Tongue (tissue), 2 donors: ENCODE results near the gene MAEA. TPM values are rescaled to one million over a fixed set of nuclear protein-coding genes. Genes with fewer than 3 reads are reported as not detected.
"Not testable (repeated sequence)": the region's sequence is repeated elsewhere in the genome, so short reads cannot be mapped to it uniquely, and the experiment has no call there.

Experiments used
- DNase-seq: peaks from one replicate; pipeline ENCODE4 v3.0.0-alpha.2; 2015
- total RNA-seq: library from RNA; depleted of rRNA; stranded (reverse); fragments of >200 nt; gene quantifications from one replicate; pipeline ENCODE4 v1.2.3, GENCODE V29; 2014

MAEA gene
- total RNA-seq, 1 donor from 2014 or later = 52.5 TPM

GRCh38 chr4:1279253-1279652, 10.4 kb upstream of the MAEA start:
- DNase-seq = no peak

- no peak for DNase-seq
These were observed 6.0 kb upstream of the MAEA start for GRCh38 chr4:1283711-1284110.

GRCh38 chr4:1285151-1285789, 4.4 kb upstream of the MAEA start:
- no peak for DNase-seq

- DNase-seq = no peak
These were observed 3.7 kb upstream of the MAEA start for GRCh38 chr4:1285790-1286553.

DNA sequence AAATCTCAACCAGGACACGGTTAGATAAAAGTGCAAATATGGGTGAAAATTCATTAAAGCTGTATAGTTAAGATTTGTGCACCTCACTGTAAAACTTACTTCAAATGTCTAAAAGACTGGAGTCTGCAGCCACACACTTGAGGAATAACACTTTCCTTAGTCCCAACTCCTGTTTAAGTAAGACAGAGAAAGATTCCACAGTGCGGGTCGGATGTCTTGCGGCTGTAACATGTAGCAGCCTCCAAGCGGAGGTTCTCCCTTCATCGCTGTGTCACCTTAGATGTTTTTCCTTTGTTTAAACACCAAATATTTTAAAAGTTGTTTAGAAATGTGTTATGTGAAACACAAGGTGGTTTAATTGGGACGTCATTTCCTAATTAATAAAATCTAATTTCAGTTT, 905 bp upstream of the MAEA start:
- DNase-seq = no peak

- DNase-seq = peak; percentile 16
These were observed 680 bp downstream of the MAEA start for GRCh38 chr4:1290165-1290977.

- DNase-seq = no peak
These were observed 1.4 kb downstream of the MAEA start for GRCh38 chr4:1291091-1291490.

DNA sequence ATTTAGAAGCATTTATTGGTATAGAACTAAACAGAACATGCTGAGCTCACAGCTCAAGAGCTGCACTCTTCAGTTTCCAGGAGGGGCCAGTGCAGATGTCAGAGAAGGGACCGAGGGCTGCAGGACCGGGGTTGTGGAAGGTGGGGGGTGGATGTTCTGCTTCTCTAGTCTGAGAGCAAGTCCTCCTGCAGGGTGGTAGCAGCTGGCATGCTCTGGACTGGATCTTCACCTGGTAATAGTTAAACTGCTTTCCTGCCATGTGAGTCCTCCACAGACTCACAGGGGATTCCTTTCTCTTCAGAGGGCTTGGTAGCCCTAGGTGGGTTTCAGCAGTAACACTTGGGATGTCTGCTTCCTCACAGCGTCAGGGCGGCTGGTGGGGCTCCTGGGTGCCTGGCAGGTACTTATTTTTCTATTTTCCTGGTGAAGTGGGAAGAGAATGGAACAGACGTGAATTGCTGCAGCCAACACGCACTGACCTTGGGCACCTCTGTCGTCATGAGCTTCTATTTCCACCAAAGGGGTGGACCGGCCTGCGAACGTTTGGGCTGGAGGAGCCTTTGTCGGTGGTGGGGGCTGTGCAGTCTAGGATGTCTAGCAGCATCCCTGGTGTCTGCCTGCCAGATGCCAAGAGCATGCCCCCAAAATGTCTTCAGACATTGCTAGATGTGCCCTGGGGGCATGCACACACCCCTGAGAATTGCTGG, 2.5 kb downstream of the MAEA start:
- no peak for DNase-seq

DNA sequence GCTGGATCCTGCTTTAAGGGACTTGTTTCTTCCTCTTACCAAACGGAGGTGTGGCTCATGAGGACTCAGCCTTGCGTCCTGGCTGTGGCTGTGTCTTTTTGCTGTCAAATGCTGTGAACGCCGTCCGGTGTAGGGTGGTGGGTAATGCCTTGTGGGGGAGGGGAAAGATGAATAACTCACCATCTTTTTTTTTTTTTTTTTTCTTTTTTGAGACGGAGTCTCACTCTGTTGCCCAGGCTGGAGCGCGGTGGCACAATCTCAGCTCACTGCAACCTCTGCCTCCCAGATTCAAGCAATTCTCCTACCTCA, 3.0 kb downstream of the MAEA start:
- DNase-seq = not testable (repeated sequence)

- no peak for DNase-seq
These were observed 3.8 kb downstream of the MAEA start for GRCh38 chr4:1293531-1293941.

DNA sequence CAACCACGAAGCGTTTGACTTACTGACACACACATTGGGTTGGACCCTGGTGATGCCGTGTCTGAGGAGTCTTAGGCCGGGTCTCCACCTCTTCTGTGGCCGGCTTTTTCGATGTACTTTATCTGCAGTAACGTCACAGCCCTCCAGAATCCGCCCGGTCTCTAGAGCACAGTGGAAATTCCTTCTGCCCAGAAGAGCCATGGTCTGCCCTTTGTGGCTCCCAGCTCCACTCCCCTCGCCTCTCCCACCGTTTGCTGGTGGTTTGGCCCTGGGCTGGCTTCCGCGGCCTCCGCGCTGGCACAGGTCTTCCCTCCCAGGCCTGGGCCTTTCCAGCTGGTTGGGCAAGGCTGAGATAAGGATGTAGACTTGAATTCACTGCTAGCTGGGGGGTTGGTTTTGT, 4.3 kb downstream of the MAEA start:
- no peak for DNase-seq

DNA sequence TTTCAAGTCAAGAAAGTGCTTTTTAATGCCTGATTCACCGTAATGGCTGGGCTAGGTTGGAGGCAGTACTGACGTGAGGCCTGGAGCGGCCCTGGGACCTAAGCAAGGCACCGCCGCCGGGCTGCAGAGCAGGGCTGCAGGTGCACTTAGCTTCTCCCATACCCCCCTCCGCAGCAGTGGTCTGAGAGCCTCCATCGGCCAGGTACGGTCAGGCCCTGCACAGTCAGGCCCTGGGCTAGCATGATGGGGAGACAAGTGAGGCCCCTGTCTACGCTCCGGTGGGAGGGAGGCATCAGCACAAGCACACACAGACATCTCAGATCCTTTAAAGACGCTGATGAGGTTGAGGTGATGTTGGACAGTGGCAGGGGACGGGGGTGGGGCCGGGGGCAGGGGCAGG, 4.7 kb downstream of the MAEA start:
- DNase-seq = no peak

DNA sequence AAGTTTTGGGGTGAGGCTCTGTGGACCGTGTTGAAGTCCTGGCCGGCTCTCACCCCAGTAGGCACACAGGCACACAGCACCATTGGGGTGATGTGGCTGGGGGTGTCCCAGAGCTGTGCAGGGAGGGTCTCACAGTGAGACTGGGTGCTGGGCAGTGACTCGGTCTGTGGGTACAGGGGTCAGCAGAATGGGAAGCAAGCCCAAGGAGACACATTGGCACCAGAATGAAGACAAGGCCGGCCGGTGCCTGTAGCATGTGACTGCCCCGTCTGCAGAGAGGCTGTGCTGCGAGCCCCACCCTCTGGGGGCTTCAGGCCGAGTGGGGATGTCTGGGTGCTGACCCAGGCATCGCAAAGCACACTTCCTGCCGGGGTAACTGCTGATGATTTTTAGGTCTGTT, 5.2 kb downstream of the MAEA start:
- DNase-seq = no peak

DNA sequence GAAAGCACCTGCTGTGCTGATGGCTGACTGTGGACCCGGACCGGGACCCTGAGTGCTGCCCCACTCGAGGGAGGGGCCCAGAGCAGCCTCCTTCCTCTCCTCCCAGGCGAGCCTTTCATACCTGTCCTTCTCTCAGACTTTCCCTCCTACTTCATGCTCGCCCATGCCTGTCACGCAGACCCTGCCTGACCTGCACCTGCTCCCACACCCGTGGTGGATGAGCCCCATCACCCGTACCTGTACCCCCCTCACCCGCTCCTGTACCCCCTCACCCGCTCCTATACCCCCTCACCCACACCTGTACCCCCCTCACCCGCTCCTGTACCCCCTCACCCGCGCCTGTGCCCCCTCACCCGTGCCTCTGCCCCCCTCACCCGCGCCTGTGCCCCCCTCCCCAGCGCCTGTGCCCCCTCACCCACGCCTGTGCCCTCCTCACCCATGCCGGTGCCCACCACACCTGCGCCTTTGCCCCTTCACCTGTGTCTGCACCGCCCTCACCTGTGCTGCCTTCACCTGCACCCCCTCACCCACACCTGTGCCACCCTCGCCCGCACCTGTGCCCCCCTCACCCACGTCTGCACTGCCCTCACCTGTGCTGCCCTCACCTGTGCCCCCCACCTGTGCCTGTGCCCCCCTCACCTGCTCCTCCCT, 5.8 kb downstream of the MAEA start:
- no peak for DNase-seq

GRCh38 chr4:1296324-1297022, 6.8 kb downstream of the MAEA start:
- no peak for DNase-seq

DNA sequence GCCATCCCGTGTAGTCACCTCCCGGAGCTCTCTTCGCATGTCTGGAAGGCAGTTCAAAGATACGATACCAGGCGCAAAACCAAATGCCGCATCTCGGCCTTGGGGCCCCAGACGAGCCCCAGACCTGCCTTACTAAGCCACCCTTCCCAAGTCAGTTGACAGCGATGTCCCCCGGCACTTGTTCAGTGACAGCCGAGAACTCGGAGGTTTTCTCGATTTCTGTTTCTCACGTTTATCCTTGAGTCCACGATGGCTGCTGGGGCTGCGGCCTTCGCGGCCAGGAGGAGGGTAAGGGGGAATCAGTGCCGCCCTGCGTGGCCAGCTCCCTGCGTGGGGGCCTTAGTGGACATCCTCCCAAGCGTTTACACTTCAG, 7.3 kb downstream of the MAEA start:
- no peak for DNase-seq

DNA sequence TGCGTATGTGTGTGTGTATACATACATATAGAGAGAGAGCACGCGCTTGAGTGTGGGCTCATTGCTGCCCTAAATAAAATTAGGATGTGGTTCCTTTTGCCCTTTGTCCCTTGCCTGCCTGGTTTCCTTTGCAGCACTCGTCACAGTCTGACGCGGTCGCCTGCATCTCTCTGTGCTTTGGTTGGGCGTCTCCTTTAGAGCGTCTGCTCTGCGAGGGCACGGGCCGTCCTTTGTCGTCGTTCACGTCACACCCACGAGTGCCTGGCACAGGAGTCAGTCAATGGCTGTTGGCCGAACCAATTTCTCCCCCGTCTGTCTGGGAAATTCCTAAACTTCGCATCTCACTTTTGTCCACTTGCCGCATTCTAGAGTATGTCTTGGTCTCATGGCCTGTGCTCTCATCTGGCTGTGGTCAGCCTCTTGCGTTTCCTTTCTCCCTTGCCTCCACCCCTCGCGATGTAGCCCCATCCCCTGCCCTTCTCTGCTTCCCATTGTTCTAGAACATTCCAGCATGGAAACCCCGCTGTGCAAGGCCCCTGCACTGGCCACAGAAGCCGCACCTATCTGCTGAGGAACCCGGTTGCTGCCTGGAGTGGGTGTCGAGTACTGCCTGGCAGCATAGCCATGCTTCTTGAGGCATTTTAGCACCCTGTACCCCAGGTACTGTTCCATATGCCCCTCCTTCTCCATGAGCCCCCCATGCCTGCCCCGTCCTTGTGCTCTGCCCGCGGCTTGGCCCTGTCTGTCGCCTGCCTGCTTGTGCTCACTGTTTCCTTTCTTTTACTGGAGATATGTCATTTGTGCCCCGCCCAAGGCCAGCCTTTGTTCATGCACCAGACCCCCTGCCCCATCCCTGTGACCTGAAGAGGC, 8.0 kb downstream of the MAEA start:
- DNase-seq = no peak

- no peak for DNase-seq
These were observed 8.8 kb downstream of the MAEA start for GRCh38 chr4:1298461-1298860.

DNA sequence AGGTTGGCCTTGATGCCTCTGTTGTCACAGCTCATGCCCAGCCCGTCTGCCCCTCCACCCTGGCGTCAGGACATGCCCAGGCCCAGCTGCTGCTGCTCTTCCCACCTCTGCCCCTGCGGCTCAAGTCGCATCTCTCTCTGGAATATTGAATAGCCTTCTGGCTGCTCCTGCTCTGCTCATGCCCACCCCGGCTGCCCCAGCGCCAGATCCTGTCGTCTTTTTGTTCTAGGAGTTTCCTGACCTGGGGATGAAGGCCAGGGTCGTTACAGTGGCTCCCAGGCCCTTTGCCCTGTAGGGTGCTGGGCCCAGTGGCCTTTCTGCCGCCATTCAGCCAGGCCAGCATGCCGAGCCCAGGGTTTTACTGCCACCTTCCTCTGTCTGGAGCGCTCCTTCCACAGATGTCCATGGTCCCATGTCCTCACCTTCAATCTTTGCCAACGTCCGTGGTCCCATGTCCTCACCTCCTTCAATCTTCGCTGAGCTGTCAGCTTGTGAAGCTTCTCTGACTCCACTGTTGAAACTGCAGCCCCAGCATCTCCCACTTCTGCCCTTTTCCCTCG, 9.7 kb downstream of the MAEA start:
- DNase-seq = no peak
